HG02943 (cell line): Measurements from ENCODE around the gene TLR6.

Experiments
- ATAC-seq: cut with Tn5 transposase; IDR thresholded peaks from one replicate; pipeline ENCODE4 v1.9.1; 2021; ENCODE audit warnings: mild to moderate bottlenecking, low read depth, moderate library complexity; ENCODE audit not compliant: unreplicated experiment

TLR6 gene

DNA sequence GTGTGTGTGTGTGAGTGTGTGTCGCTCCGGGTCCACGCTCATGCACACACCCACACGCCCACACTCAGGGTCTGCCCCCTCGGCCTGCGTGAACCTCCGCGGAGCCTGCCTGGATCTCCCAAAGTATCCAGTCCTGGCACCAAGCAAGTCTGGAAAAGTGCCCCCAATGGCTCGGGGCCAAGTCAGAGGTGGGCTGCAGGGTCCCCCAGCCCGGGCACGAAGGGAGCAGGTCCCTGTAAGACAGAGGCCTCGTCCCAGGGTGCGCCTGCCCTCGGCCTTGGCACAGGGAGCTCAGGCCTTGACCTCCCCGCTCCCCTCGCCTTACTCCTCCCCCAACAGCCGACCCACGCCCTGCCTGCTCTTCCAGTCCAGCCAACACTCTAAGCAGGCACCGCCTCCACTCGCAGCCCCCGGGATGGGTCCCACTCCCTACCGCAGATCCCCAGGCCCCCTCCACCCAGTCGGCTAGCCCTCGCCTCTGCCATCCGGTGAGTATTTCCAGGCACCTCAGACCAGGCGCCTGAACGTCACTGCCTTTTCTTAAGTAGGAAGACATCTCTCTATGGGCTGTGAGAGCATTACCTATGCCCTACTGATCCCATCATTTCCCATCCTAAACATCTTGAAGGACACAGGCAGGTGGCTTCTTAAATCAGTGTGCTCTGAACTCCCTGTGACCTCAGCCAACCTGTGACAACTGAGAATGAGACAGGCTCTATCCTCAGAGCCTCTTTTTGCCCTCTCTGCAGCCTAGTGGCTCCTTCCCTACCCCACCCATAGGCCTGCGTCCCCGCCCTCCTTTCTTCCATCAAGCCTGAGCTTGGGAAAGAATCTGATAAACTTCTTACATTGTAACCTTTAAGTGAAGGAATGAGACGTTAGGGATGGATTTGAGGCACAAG, 11.7 kb upstream of the TLR6 start:
- no peak for ATAC-seq

DNA sequence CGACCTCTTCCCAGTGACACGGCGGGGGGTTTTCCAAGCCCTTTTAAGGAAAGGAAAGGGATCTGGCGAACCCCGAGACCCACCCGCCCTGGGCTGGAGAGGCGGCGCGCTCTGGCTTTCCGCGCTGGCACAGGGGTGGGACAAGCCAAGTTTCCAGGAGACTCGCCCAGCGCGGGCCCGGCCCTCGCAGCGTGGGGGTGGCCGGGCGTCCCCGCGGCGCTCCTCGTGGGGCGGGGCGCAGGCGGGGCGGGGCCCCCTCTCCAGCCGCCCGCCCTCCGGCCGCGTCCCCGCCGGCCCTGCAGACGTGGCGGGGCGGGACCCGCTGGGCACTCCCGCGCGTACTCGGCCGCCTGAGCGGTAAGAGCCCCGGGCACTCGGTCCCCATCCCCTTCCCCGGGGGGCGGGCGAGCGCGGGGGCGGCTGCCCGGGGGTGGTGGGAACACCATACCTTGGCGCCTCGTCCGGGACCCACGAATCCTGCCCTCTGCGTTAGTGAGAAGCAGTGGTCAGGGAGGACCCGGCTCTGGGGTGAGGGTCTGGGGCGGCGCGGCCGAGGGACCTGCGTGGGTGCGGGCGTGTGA, 11.0 kb upstream of the TLR6 start, which contains the start of gene FAM114A1:
Gene FAM114A1 (plus strand): TSS at position 329 of the 581 bp plus-strand sequence. CDS start 10,273 bp downstream, outside the sequence.
- peak; percentile 64 for ATAC-seq

DNA sequence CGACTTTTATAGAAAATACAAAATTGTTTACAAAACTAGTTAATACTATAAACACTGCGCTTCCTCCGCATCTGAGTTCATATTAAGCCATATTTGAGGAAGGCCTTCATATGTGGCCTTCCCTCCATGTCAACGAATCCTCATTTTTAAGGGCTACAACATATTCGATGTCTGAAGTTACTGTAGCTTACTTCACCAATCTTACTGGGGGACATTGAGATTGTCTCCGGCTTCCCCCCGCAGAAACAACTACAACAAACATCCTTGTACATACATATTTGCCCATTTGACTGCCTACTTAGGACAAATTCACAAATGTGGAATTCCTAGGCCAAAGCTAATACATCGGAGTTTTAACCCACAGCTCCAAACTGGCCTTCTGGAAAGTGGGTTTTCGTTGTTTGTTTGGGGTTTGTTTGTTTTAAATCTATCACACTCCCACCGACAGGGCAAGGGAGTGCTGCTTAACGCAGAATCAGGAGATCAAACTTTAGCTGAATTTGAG, 10.4 kb upstream of the TLR6 start:
- ATAC-seq = peak; percentile 13

DNA sequence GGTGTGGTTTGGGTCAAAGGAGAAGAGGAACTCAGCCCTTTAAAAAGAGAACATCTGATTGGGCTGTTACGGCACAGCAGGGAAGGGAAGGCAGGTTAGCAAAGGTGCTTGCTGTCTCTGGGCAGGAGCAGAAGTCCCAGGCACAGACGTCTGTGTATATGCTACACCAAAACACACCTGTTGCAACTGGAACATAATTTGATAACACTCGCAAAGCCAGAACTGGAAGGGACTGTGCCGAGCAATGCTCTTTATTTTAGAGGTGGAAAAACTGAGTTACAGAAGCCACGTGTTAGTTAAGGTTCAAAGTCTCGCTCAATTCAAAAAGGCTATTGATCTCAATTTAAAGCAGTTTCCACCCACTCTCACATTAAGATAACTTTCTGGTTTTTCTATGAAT, 8.8 kb upstream of the TLR6 start:
- no peak for ATAC-seq

DNA sequence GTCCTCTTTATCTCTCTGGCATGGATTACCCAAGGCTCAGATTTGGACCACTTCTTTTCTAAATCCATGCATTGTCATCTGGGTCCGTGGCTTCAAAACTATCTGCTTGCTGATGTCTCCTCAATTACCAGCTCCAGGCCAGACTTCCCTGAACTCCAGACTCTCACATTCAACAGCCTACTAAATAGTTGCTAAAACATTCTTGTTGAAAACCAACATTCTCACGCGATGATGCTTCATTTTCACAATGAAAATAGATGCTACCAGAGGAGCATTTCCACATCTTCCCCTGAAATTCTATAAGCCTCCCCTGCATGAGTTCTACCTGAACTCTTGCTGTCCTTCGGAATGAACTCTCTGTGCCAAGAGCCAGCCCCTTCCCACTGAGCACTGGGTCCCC, 5.2 kb upstream of the TLR6 start:
- ATAC-seq = no peak

DNA sequence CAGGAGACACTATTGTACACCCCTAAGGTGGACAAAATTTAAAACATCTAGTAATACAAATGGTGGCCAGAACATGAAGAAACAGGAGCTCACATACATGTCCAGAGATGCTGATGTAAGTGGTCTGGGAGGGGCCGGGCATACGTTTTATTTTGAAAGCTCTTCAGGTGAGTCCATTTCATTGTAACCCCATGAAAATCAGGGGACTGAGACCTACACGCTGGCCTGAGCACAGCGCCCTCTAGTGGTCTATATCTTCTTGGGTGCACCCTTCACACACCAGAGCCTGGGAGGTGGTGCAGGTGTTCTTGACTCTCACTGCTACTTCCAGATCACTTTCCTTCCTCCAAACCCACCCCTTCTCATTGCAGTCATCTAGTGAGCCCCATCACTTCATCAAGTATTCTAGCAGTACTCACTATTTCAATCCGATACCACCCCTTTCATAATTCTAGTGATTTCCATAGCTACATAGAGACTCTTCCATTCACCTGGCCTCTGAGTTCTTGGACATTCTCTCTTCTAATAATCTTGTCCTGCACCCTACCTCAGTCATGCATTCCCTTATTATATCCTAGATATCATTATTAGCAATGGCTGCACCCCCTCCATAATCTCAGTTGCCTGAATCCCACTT, 4.3 kb upstream of the TLR6 start:
- ATAC-seq = no peak

DNA sequence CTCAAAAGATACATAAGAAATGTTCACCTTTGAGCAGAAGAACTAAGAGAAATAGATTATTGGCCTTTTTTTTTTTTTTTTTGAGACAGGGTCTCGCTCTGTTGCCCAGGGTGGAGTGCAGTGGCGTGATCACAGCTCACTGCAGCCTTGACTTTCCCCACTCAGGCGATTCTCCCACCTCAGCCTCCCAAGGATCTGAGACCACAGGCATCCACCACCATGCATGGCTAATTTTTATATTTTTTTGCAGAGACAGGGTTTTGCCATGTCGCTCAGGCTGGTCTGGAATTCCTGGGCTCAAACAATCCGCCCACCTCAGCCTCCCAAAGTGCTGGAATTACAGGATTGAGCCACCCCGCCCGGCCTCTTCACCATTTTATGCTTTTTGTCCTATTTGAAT, 2.9 kb upstream of the TLR6 start:
- ATAC-seq = no peak

DNA sequence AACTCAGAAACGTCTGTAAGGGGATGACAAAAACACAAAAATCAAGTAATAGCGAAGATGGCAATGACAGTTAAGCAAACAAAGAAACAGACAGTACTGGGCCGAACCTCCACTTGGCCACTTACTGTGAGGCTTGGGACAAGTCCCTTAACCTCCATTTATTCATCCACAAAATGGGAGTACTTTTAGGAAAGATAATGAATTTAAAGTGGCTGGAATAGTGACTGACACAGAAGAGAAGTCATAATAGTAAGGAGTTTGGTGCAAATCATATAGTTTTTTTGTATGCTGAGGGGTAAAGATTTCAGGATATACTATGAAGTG, 1.4 kb upstream of the TLR6 start:
- ATAC-seq = no peak

DNA sequence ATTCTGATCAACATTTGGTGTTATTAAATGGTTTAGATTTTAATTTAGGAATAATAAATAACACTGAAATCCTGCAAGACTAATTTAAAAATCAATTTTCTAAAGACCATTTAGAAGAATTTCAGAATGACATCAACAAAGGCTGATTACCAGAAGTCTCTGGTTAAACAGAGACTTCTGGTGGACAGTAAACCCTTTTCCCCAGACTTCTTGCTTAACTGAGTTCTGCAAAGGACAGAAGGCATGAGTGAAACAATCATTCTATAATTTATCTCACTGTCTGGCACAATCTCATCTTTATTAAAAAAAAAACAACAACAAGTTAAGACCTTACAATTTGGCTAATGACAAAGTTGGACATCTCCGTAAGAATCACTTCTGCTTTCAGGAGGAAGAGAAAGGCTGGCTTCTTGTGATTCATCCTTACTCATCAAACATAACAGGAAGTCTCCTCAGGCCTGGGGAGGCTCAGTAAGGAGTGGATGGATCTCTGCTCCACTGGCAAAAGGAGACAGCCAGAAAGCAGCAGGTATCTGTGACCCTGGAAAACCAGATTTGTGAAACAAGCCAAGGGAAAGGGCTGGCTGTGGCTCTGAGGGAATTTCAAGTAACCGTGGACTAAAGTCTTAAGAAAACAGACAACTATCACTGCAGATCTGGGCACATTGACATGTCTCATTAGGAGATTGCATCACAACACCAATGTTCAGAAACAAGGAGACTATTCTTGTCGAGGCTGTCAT, 908 bp upstream of the TLR6 start:
- peak; percentile 44 for ATAC-seq

DNA sequence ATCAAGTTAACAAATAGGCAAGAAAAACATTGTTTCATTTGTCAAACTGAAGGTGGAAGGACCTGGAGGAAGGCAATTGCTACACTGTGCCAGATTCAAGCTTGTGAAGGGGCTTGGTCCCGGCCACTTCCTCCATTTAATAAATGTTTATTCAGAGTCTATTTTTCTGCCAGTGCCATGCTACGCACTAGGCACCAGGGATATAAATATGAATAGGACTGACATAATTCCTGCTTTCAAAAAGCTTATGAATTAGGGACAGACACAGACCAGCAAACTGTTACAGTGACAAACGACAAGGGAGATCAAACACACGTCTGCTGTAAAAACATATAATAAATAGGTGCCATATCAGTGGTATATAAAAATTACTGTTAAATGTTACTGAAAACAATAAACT, 571 bp downstream of the TLR6 start:
- no peak for ATAC-seq

DNA sequence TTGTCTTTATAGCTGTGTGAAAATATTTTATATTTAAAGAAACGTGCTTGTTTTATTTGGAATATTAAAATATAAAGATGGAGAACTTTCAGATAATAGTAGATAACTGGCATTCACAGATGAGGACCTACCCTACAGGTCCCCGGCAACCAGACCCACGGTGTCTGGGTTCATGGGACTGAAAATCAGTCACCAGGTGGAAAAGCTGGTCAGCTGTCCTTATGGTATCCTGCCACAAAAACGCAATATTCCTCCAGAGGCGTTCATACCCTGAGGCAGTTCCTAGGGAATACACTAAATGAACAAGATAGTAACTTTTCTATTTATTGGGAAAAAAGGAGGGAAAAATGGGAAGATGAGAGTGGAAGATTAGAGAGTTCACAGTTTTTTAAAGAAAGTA, 1.2 kb downstream of the TLR6 start:
- no peak for ATAC-seq

DNA sequence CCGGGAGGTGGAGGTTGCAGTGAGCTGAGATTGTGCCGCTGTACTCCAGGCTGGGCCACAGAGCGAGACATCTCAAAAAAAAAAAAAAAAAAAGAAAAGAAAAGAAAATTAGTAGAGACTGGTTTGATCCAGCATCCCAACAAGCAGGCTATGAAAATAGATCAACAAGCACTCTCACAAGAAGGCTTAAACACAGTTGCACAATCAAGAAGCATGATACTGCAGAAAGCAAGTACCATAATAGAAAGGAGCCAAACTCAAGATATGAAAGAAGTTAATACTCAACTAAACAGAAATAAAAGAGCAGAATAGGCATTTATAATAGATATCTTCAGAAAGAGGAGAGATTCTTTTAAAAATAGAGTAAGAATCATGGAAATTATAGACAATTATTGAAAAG, 10.6 kb downstream of the TLR6 start:
- ATAC-seq = no peak

DNA sequence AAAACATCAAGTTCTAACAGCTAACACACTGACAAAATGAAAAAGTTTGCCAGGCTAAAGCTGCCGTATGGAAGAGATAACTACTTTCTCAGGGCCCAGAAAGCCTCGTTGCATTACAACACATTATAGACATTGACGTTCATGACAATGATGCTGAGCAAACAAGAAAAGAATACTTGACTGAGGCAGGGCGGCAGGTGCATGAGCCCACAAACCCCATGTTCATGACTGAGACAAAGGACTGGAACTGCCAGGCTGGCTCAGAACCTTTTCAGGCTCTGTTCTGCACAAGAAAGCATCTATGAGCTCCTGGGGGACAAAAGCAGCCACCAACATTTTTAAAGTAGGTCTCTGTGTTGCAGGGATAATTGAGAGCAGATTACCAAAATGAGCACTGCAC, 13.6 kb downstream of the TLR6 start:
- no peak for ATAC-seq

DNA sequence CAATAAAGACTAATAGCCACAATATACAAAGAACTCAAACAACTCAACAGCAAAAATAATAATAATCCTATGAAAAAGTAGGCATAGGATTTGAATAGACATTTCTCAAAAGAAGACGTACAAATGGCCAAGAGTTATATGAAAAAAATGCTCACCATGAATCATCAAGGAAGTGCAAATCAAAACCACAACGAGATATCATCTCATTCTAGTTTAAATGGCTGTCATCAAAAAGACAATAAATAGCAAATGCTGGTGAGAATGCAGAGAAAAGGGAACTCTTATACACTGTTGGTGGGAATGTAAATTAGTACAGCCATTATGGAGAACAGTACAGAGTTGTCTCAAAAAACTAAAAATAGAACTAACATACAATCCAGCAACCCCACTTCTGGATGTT, 18.8 kb downstream of the TLR6 start:
- ATAC-seq = no peak

DNA sequence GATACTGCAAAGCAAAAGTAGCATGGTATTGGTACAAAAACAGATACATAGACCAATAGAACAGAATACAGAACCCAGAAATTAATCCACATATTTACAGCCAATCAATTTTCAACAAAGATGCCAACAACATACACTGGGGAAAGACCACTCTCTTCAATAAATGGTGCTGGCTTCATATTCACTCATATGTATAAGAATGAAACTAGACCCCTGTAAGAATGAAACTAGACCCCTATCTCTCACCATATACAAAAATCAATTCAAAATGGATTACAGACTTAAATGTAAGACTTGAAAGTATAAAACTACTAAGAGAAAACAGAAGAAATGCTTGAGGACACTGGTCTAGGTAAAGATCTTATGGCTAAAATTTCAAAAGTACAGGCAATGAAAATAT, 19.3 kb downstream of the TLR6 start:
- no peak for ATAC-seq

DNA sequence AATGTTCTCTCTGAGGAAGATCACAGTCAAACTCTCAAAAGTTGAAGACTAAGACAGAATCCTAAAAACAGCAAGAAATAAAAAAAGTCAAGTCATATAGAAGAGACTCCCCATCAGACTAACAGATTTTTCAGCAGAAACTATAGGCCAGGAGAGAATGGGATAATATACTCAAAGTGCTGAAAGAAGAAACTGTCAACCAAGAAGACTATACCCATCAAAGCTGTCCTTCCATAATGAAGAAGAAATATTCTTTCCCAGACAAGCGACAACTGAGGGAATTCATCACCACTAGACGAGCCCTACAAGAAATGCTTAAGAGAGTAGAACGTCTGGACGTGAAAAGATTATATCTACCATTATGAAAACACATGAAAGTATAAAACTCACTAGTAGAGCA, 22.0 kb downstream of the TLR6 start:
- ATAC-seq = no peak

DNA sequence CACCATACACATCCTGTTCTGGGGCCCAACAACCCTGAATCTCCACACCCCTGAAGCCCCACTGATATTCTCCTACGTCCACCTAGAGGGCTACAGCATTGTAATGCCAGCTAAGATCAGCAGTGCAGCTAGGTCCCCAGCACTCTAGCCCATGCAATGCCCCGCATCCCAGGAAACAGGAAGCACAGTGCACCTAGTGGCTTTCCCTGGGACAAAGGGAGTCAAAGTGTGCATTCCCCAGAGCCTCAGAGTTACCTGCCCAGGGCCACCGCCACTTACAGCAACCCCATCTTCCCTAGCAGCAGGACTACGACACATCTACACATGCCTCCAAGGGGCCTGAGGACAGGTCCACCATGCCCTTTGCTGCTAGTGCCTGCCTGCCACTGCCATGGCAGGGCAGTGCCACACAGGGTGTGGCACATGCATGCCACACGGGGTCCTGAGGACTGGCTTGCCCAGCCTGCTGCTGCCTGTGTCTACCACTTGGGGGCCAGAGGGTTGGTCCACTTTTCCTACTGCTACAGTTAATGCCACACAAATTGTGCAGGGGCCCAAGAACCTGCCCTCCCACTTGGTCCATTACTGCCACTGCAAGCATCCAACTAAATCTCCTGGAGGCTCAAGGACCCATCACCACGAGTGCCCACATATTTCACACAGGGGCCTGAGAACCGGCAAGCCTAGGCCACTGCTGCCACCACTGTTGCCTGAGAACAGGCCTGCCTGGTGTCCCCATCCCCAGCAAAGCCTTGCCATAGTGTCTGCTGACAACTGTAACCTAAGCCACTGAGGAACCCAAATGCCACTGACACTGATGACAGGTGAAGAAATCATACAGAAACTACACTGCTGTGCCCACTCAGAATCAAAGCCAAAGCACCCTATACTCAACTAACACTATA, 23.7 kb downstream of the TLR6 start:
- ATAC-seq = no peak

DNA sequence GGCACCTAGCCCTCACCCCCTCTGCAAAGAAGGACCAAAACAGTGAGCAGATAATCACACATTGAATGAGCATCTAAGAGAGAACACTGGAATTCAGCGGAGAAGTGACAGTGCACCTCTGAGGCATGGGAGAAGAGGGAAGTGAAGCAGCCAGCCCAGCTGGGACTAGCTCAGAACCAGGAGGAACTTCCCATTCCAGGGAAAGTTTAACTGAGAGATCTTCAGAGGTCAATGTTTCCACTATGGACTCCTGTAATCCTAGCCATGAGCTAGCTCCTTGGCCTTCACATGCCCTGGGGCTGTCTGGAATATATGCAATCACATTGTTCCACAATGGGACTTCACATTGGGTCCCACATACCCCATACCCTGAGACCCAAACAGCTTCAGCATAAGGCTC, 24.4 kb downstream of the TLR6 start:
- no peak for ATAC-seq

DNA sequence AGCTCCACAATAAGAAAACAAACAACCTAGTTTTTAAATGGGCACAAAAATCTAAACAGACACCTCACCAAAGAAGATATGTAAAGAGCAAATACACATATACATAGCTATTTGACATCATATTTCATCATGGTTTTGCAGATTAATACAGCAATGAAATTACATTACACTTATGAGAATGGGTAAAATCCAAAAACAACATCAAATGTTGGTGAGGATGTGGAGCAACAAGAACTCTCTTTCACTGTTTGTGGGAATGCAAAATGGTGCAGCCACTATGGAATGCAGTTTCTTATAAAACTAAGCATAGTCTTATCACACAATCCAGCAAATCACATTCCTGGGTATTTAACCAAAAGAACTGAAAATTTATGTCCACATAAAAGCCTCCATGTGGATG, 25.0 kb downstream of the TLR6 start:
- no peak for ATAC-seq

DNA sequence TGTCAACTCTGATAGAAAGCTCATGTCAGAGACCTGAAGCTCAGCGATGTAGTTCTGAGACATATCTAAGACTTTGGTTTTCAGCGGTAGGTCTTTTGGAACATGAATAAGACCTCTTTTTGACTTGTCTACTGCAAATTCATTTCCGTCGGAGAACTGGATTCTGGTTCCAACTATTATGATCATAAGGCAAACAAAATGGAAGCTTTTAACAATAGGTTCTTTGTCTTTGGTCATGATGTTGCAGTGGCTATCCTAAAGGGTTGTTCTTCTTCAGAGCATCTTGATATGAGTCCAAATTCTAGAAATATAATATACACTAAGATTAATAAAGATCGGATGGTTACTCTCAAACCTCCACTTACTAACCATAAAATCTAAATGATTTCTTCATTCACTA, 27.4 kb downstream of the TLR6 start:
- no peak for ATAC-seq
